ENCODE results near the gene PRH2.

DNA sequence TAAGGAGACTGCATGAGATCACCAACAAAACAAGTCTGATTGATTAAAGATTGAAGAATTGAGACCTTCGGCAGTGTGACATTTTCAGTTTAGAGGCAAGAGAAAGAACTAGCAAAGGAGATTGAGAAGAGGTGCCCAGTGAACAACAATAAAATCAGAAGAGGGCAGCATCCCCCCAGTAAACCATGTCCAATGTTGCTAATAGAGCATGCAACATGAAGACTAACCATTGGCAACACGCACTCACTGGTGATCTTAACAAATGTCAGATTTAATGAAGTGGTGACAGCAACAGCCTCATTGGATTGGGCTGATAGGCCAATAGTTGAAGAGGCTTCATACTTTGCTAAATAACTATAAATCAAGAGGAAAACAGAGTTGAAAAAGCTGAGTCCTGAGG lies 30.8 kb downstream of the PRH2 start:
- TF ChIP-seq SUZ12 (IDR thresholded peaks at IDR 0.05; ENCODE audit: extremely low read depth, insufficient read depth, insufficient read length) (no peak), ZNF274 (IDR thresholded peaks at IDR 0.05; ENCODE audit: low read depth, low read length) (no peak)
